Heart left ventricle (tissue), 13 donors: Measurements from ENCODE around the gene PTPRN2.

Source experiments
- CTCF ChIP-seq, 12 donors: fragments of 200-600 bp; sonication (generic) in 4 of 12; IDR thresholded peaks; one replicate each; pipeline versions ENCODE4 v1.5.0 to v1.8.0; 2018 to 2022; ENCODE audit warnings: antibody characterized with exemption in 12 of 12, mild to moderate bottlenecking in 5 of 12
- POLR2A ChIP-seq, 2 donors: fragments of 450-650 bp; IDR thresholded peaks; one replicate each; pipeline ENCODE4 v1.6.1; 2017; ENCODE audit warnings: antibody characterized with exemption in 2 of 2, mild to moderate bottlenecking in 2 of 2, moderate library complexity in 2 of 2
- donor health status: ischemic (EF 13 %, LVEDD 7.1; RV severe dilation, severe dysfunction).
- donor health status: DM: no; HTN: yes; CAD: no.
- donor health status: DM: no; HTN: no; CAD: no.
- donor health status: ischemic (EF 25% LVEDD 6.9; RV normal size, moderate dysfunction).
- donor health status: ischemic (EF 25% LVEDD 5.7; RV mildly dilated, moderate dysfunction).
- donor health status: ischemic (EF 35%, LVEDD 5.7; RV mildly dilated, moderate dysfunction).
- donor health status: nonischemic (EF 11% LVEDD 7.7; RV severe dilation, severe dysfunction).
- donor health status: DM: yes; HTN: yes; CAD: no.
- donor health status: PGD.
- donor health status: ischemic (EF 29% LVEDD 5.4; RV normal size, mild dysfunction).
- donor health status: nonischemic (EF 23%, LVEDD 6.1; RV moderate dilation, normal function).

- no peak for TF ChIP-seq CTCF (IDR thresholded peaks at IDR 0.05)
- no peak for TF ChIP-seq POLR2A (IDR thresholded peaks at IDR 0.05)
These were observed 173.6 kb downstream of the PTPRN2 start for GRCh38 chr7:158414002-158414401.
